GM12878 (cell line): ENCODE results near the gene B3GNT2. TPM values are rescaled to one million over a fixed set of nuclear protein-coding genes. Genes with fewer than 3 reads are reported as not detected.
A peak's percentile ranks its signal among the peaks of the same experiment; 100 is the strongest.

Experiments
- ATAC-seq: fragments of 200-7000 bp; cut with Tn5 transposase; 3 replicates; pipeline ENCODE4 v1.9.1; 2020; ENCODE audit warnings: mild to moderate bottlenecking, moderate library complexity
- BruUV-seq: library from RNA; stranded (reverse); fragments of 400-500 nt; replicated peaks from 2 replicates; lab custom pipeline; 2021; lab: Mats Ljungman, UMichigan
- CTCF ChIA-PET: fragments of 300-600 bp; sonication (Branson Sonifier 250); formaldehyde crosslinking; extraction: SDS; loops from one replicate; lab custom pipeline; 2021; ENCODE audit warnings: inconsistent platforms; lab: Yijun Ruan, JAX
- POLR2A ChIA-PET: fragments of 350-600 bp; formaldehyde crosslinking; extraction: SDS; loops from one replicate; lab custom pipeline; 2021; ENCODE audit warnings: inconsistent platforms; lab: Charles Lee
- RAD21 ChIA-PET: fragments of 300-600 bp; sonication (Branson Sonifier 250); formaldehyde crosslinking; loops from one replicate; lab custom pipeline; 2023; ENCODE audit warnings: antibody characterized with exemption; ENCODE audit not compliant: unreplicated experiment; lab: Charles Lee
- SMC1A ChIA-PET: fragments of 300-600 bp; sonication (Branson Sonifier 250); formaldehyde crosslinking; loops from one replicate; lab custom pipeline; 2023; ENCODE audit not compliant: unreplicated experiment, uncharacterized antibody; lab: Charles Lee
- DNase-seq: peaks from one replicate; pipeline ENCODE4 v3.0.0-alpha.2; 2011; ENCODE audit warnings: low read depth, low spot score
- FAIRE-seq: peaks from 3 replicates; lab custom pipeline; 2011; peaks lifted over from hg19 to GRCh38; lab: Jason Lieb, UNC
- H2AFZ ChIP-seq: 2 replicates; pipeline ENCODE4 v1.6.0; 2011; ENCODE audit warnings: low read depth, low read length, control low read depth; ENCODE audit not compliant: control insufficient read depth
- H3K27ac ChIP-seq: 2 replicates; pipeline ENCODE4 v1.5.1; 2011; ENCODE audit warnings: control low read depth; ENCODE audit not compliant: control insufficient read depth, insufficient read depth
- H3K27me3 ChIP-seq, 2 experiments: replicated peaks in 1 of 2; 2 replicates each; pipeline versions ENCODE4 v1.6.0 to v1.6.1; 2011; ENCODE audit warnings: low read length in 1 of 2; ENCODE audit not compliant: control insufficient read depth in 2 of 2, insufficient read depth in 2 of 2
- H3K36me3 ChIP-seq, 2 experiments: 2 replicates each; pipeline ENCODE4 v1.5.1; 2011; ENCODE audit warnings: low read length in 1 of 2; ENCODE audit not compliant: control insufficient read depth in 2 of 2, insufficient read depth in 2 of 2
- H3K4me1 ChIP-seq: 2 replicates; pipeline ENCODE4 v1.6.1; 2011; ENCODE audit warnings: mild to moderate bottlenecking, low read length, moderate library complexity, mixed read lengths; ENCODE audit not compliant: control insufficient read depth, insufficient read depth
- H3K4me2 ChIP-seq: 2 replicates; pipeline ENCODE4 v1.6.0; 2011; ENCODE audit warnings: control low read depth; ENCODE audit not compliant: control insufficient read depth, insufficient read depth
- H3K4me3 ChIP-seq: fragments of 200-600 bp; sonication (generic); 2 replicates; pipeline ENCODE4 v1.5.1; 2016
- H3K79me2 ChIP-seq: 2 replicates; pipeline ENCODE4 v1.6.0; 2011; ENCODE audit warnings: low read length; ENCODE audit not compliant: control insufficient read depth, insufficient read depth
- H3K9ac ChIP-seq: 2 replicates; pipeline ENCODE4 v1.8.0; 2011; ENCODE audit warnings: low read length, control low read depth, mixed read lengths; ENCODE audit not compliant: control insufficient read depth, insufficient read depth
- H3K9me3 ChIP-seq: replicated peaks from 3 replicates; pipeline ENCODE4 v1.5.1; 2011; ENCODE audit warnings: mild to moderate bottlenecking, low read length; ENCODE audit not compliant: control insufficient read depth, insufficient read depth
- H4K20me1 ChIP-seq: 2 replicates; pipeline ENCODE4 v1.6.0; 2011; ENCODE audit not compliant: control insufficient read depth, insufficient read depth
- CUX1 ChIP-seq: IDR thresholded peaks from 2 replicates; pipeline ENCODE4 v1.6.1; 2012; ENCODE audit warnings: improper control_type of control experiment, low read depth, low read length; ENCODE audit not compliant: insufficient replicate concordance
- EP300 ChIP-seq, 2 experiments: fragments of 150-350 bp in 1 of 2; IDR thresholded peaks; 2 replicates each; pipeline ENCODE4 v1.6.1; 2011 to 2012; ENCODE audit warnings: low read depth in 2 of 2, low read length in 2 of 2, borderline replicate concordance in 1 of 2, improper control_type of control experiment in 1 of 2, inconsistent platforms in 1 of 2; ENCODE audit not compliant: control insufficient read depth in 1 of 2
- HDAC6 ChIP-seq: fragments of 200-600 bp; sonication (generic); IDR thresholded peaks from one replicate; pipeline ENCODE4 v1.8.0; 2017; ENCODE audit warnings: antibody characterized with exemption; ENCODE audit not compliant: unreplicated experiment
- NKRF ChIP-seq: fragments of 450-650 bp; conservative IDR thresholded peaks from 2 replicates; pipeline ENCODE4 v1.6.1; 2017; ENCODE audit warnings: mild to moderate bottlenecking, moderate library complexity
- PKNOX1 ChIP-seq: fragments of 450-650 bp; IDR thresholded peaks from 2 replicates; pipeline ENCODE4 v1.6.1; 2016; ENCODE audit warnings: mild to moderate bottlenecking
- RELA ChIP-seq: fragments of 450-650 bp; IDR thresholded peaks from 2 replicates; pipeline ENCODE4 v1.8.0; 2014; ENCODE audit warnings: borderline replicate concordance; ENCODE audit not compliant: partially characterized antibody
- REST ChIP-seq: IDR thresholded peaks from 2 replicates; pipeline ENCODE4 v1.6.1; 2012; ENCODE audit warnings: mild to moderate bottlenecking, low read depth, low read length
- SMAD1 ChIP-seq: fragments of 450-650 bp; IDR thresholded peaks from 2 replicates; pipeline ENCODE4 v1.6.1; 2018; ENCODE audit warnings: mild to moderate bottlenecking, low read depth; ENCODE audit not compliant: partially characterized antibody
- WGBS: methylation state at CpG from one replicate; pipeline ENCODE4 v1.1.6; 2016; ENCODE audit warnings: low lambda C conversion rate; ENCODE audit not compliant: insufficient replicate concordance, insufficient coverage; ENCODE audit errors: missing lambda C conversion rate; 5-methylcytosine and 5-hydroxymethylcytosine counted together
- in situ Hi-C: fragments of 300-500 bp; cut with MboI; formaldehyde crosslinking; loops from 9 replicates; pipeline ENCODE4 v1.14.3; 2018; ENCODE audit warnings: mixed read lengths
- intact Hi-C: fragments of 100-400 bp; cut with micrococcal nuclease; formaldehyde crosslinking; loops from one replicate; pipeline ENCODE4 v1.14.2; 2022; ENCODE audit not compliant: unreplicated experiment
- polyA plus RNA-seq, 11 experiments: library from polyadenylated mRNA; depleted of rRNA in 4 of 11; unstranded in 6 of 11; stranded (reverse) in 5 of 11; fragments of >200 nt; fragmentation: Nextera tagmentation in 4 of 11; fragmentation: Illumina TruSeq in 1 of 11; extraction: Ambion mirVana in 4 of 11; extraction: Trizol in 1 of 11; gene quantifications; 1 replicate in 1 of 11; 2 replicates in 10 of 11; pipeline versions ENCODE4 v1.2.1 to v1.2.3, GENCODE V29; 2011 to 2016; ENCODE audit warnings: inconsistent platforms in 2 of 11, missing spikeins in 2 of 11, low read depth in 1 of 11
- total RNA-seq, 4 experiments: library from RNA; depleted of rRNA in 3 of 4; stranded (reverse); fragments of >200 nt in 3 of 4; fragmentation: Illumina TruSeq in 1 of 4; extraction: Trizol in 1 of 4; gene quantifications; 2 replicates each; pipeline versions ENCODE4 v1.2.1 to v1.2.3, GENCODE V29; 2013 to 2021

Gene B3GNT2
- total and polyA plus RNA-seq, 10 of the 15 experiments (the other 5 are each of a cell fraction or from before 2014, with no cell fraction given) = 19.7 to 103 (median 76.3) TPM

GRCh38 chr2:62197925-62198633, 2.2 kb downstream of the B3GNT2 start:
- Histone ChIP-seq H4K20me1 (peaks cover 15% of the 10 kb centered on the region), H3K4me1 (peaks cover 26% of the 10 kb centered on the region), H3K27me3 (no peaks in the 10 kb centered on the region), H3K27ac (peak overlapping the region; percentile 89), H3K4me2 (peak overlapping the region; percentile 80), H2AFZ (no peak overlapping the region), H3K36me3 (peaks cover 0 to 3% of the 10 kb centered on the region in 2 experiments; a peak in 1 of 4 replicates), H3K9me3 (no peaks in the 10 kb centered on the region), H3K4me3 (peak overlapping the region; percentile 86), H3K9ac (peak overlapping the region; percentile 94), H3K79me2 (peaks cover 93% of the 10 kb centered on the region)
- FAIRE-seq (no peak), DNase-seq (no peak), ATAC-seq (peak; percentile 7; the same call in 2 of the 3 replicates)
- ChIA-PET CTCF (interaction anchor here (0.8 to 3.3 kb wide), 17 partner anchors 12 to 216 kb away, joined by 3 to 13 read pairs (median 4); no protein-coding TSS in a partner anchor), POLR2A (interaction anchor here (0.6 to 3.6 kb wide), 13 partner anchors 18 to 203 kb away, joined by 3 to 49 read pairs (median 4); no protein-coding TSS in a partner anchor), RAD21 (interaction anchor here (0.7 to 5.1 kb wide), 23 partner anchors 11 to 215 kb away, joined by 3 to 114 read pairs (median 6); no protein-coding TSS in a partner anchor), SMC1A (interaction anchor here (0.8 to 5.1 kb wide), 28 partner anchors 11 to 243 kb away, joined by 3 to 91 read pairs (median 5); no protein-coding TSS in a partner anchor)
- WGBS = 1% methylated on average over 5 of the region's 5 CpGs
- in situ Hi-C loops = no loop called here
- intact Hi-C loops = loop anchor here (1.0 to 10.0 kb wide), 3 partner anchors 53 to 133 kb away; no protein-coding TSS in a partner anchor
- TSS peak; percentile 41 for BruUV-seq
- TF ChIP-seq SMAD1 = no peak
- no peak for TF ChIP-seq EP300 (IDR thresholded peaks at IDR 0.05; ENCODE audit: borderline replicate concordance in 1 of 2, control insufficient read depth in 1 of 2, low read depth in 2 of 2, low read length in 2 of 2)
- TF ChIP-seq CUX1 = peak; percentile 83
- TF ChIP-seq HDAC6 = no peak
- TF ChIP-seq REST = no peak
- no peak for TF ChIP-seq RELA
- TF ChIP-seq PKNOX1 = no peak
- no peak for TF ChIP-seq NKRF
